Measurements from ENCODE around the gene GPR15. TPM values are rescaled to one million over a fixed set of nuclear protein-coding genes. Genes with fewer than 3 reads are reported as not detected.

The GPR15 gene
- total RNA-seq, 1 donor from 2014 or later = not detected

DNA sequence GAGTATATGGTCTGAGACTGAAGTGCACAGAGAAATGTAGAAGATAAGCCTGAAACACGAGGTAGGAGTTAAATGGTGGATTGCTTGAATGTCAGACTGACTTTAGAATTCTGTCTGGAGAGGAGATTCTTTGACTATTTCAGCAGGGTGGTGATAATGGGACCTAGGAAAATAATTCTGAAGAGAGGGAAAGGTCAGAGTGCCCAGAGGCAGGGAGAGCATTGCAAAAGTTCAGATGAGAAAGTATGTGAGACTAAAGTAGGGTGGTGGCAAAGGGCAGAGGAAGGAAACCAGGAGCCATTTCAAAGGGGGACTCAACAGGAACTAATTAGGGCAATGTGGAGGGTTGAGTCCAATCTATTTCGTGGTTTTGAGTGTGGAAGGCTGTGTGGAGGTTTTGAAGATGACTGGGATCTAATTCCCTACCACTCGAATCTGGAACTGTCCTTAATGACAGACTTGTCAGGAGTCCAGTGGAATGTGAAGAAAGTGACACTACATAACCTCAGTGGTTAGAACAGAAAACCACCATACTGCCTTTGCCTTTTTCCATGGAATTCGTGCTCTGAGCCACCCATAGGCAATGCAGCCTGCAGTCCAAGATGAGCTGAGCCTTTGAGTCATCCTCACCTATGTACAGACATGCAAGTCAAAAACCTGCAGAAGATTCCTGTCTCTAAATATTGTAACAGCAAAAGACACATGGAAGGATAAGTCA is 45.6 kb downstream of the GPR15 start:
- Mint-ChIP-seq H3K27me3 (ENCODE audit: unreplicated experiment) (no peaks in the 10 kb centered on the region), H3K36me3 (ENCODE audit: unreplicated experiment) (peaks cover 36% of the 10 kb centered on the region), H3K9me3 (ENCODE audit: unreplicated experiment) (no peaks in the 10 kb centered on the region), H3K4me1 (ENCODE audit: unreplicated experiment) (peaks cover 15% of the 10 kb centered on the region), H3K4me3 (ENCODE audit: unreplicated experiment) (no peak overlapping the region), H3K27ac (ENCODE audit: unreplicated experiment) (no peak overlapping the region)
- DNase-seq (ENCODE audit: extremely low spot score, unreplicated experiment) = no peak
- no peak for TF ChIP-seq CTCF (IDR thresholded peaks at IDR 0.05)

GRCh38 chr3:98580401-98581386 is 48.9 kb downstream of the GPR15 start:
- no peak for DNase-seq (ENCODE audit: extremely low spot score, unreplicated experiment)
- Mint-ChIP-seq H3K4me3 (ENCODE audit: unreplicated experiment) (no peak overlapping the region), H3K27me3 (ENCODE audit: unreplicated experiment) (no peaks in the 10 kb centered on the region), H3K4me1 (ENCODE audit: unreplicated experiment) (peaks cover 20% of the 10 kb centered on the region), H3K9me3 (ENCODE audit: unreplicated experiment) (no peaks in the 10 kb centered on the region), H3K36me3 (ENCODE audit: unreplicated experiment) (peaks cover 50% of the 10 kb centered on the region), H3K27ac (ENCODE audit: unreplicated experiment) (no peak overlapping the region)
- no peak for TF ChIP-seq CTCF (IDR thresholded peaks at IDR 0.05)

GRCh38 chr3:98581474-98581873 is 49.7 kb downstream of the GPR15 start:
- no peaks in the 10 kb centered on the region for H3K27me3 Mint-ChIP-seq (ENCODE audit: unreplicated experiment)
- H3K4me1 Mint-ChIP-seq (ENCODE audit: unreplicated experiment) = peaks cover 22% of the 10 kb centered on the region
- no peak for DNase-seq (ENCODE audit: extremely low spot score, unreplicated experiment)
- no peak overlapping the region for H3K4me3 Mint-ChIP-seq (ENCODE audit: unreplicated experiment)
- H3K27ac Mint-ChIP-seq (ENCODE audit: unreplicated experiment) = no peak overlapping the region
- TF ChIP-seq CTCF (IDR thresholded peaks at IDR 0.05) = no peak
- no peaks in the 10 kb centered on the region for H3K9me3 Mint-ChIP-seq (ENCODE audit: unreplicated experiment)
- H3K36me3 Mint-ChIP-seq (ENCODE audit: unreplicated experiment) = peaks cover 50% of the 10 kb centered on the region

DNA sequence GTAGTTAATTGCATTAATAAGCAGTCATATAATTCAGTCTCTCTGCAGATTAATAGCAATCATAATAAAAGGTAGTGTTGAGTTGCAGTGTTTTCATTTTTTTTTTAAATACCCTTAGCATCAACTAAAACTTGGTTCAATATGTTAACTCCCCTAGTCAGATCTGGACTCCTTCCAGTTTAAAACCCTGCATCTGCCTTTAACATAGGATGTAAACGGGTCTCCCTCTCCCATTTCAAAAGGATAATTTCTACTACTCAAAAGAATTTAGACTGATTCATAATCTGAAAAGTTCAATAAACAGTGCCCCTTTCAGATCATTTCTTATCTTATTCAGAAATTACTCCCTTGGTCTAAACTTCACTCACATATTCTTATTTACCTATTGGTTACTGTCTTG is 50.3 kb downstream of the GPR15 start:
- H3K9me3 Mint-ChIP-seq (ENCODE audit: unreplicated experiment) = no peaks in the 10 kb centered on the region
- no peak for DNase-seq (ENCODE audit: extremely low spot score, unreplicated experiment)
- no peak for TF ChIP-seq CTCF (IDR thresholded peaks at IDR 0.05)
- peaks cover 21% of the 10 kb centered on the region for H3K4me1 Mint-ChIP-seq (ENCODE audit: unreplicated experiment)
- no peak overlapping the region for H3K4me3 Mint-ChIP-seq (ENCODE audit: unreplicated experiment)
- H3K27ac Mint-ChIP-seq (ENCODE audit: unreplicated experiment) = no peak overlapping the region
- no peaks in the 10 kb centered on the region for H3K27me3 Mint-ChIP-seq (ENCODE audit: unreplicated experiment)
- peaks cover 47% of the 10 kb centered on the region for H3K36me3 Mint-ChIP-seq (ENCODE audit: unreplicated experiment)

DNA sequence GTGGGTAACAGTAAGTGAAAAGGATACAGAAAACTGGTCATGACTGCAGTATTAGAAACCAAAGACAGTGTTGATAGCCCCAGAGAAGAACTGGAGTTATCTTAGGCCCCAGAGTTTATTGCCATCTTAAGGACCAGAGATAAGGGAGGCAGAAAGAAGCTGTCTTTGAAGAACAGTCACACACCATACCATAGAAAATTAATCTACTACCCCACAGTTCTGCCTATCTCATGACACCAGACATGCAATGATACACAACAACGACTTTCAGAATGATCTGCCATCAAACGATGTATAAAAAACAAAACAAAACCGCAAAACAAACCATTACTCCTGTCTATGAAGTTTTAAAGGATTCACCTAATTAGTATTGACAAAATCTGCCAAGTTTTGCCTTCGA is 52.0 kb downstream of the GPR15 start:
- H3K36me3 Mint-ChIP-seq (ENCODE audit: unreplicated experiment) = peaks cover 41% of the 10 kb centered on the region
- DNase-seq (ENCODE audit: extremely low spot score, unreplicated experiment) = no peak
- peaks cover 28% of the 10 kb centered on the region for H3K4me1 Mint-ChIP-seq (ENCODE audit: unreplicated experiment)
- no peaks in the 10 kb centered on the region for H3K27me3 Mint-ChIP-seq (ENCODE audit: unreplicated experiment)
- no peak overlapping the region for H3K4me3 Mint-ChIP-seq (ENCODE audit: unreplicated experiment)
- no peak overlapping the region for H3K27ac Mint-ChIP-seq (ENCODE audit: unreplicated experiment)
- no peak for TF ChIP-seq CTCF (IDR thresholded peaks at IDR 0.05)
- H3K9me3 Mint-ChIP-seq (ENCODE audit: unreplicated experiment) = no peaks in the 10 kb centered on the region

All from osteocyte (in vitro differentiated cells).